CD4-positive, alpha-beta T cell treated with Interleukin-6 at 100 ng/mL for 8 hours (primary cell): ENCODE results near the gene PPP1CB.
"Not testable (repeated sequence)": the region's sequence is repeated elsewhere in the genome, so short reads cannot be mapped to it uniquely, and the experiment has no call there.

Experiments used
- DNase-seq: peaks from one replicate; pipeline ENCODE4 v3.0.0-alpha.2; 2020; ENCODE audit warnings: mixed read lengths, low spot score

Gene PPP1CB

GRCh38 chr2:28780496-28780895 lies 28.9 kb downstream of the PPP1CB start:
- no peak for DNase-seq

- DNase-seq = no peak
These were observed 30.8 kb downstream of the PPP1CB start for GRCh38 chr2:28782423-28782822.

GRCh38 chr2:28784570-28784969 lies 32.9 kb downstream of the PPP1CB start:
- not testable (repeated sequence) for DNase-seq

- no peak for DNase-seq
These were observed 45.0 kb downstream of the PPP1CB start for GRCh38 chr2:28796620-28797019.

GRCh38 chr2:28801726-28802125 lies 50.1 kb downstream of the PPP1CB start:
- DNase-seq = no peak

- DNase-seq = no peak
These were observed 51.4 kb downstream of the PPP1CB start for GRCh38 chr2:28802975-28803429.

- DNase-seq = no peak
These were observed 58.3 kb downstream of the PPP1CB start for GRCh38 chr2:28809927-28810326.

- peak; percentile 73 for DNase-seq
These were observed 59.0 kb downstream of the PPP1CB start, which contains the start of gene SPDYA for GRCh38 chr2:28810384-28811285. TSS of gene SPDYA (plus strand) at chr2:28810834. CDS start at chr2:28816015, 5,181 bp downstream.

- DNase-seq = no peak
These were observed 66.4 kb downstream of the PPP1CB start for GRCh38 chr2:28818053-28818452.

GRCh38 chr2:28821295-28821958 lies 69.8 kb downstream of the PPP1CB start:
- peak; percentile 64 for DNase-seq

GRCh38 chr2:28822036-28822435 lies 70.4 kb downstream of the PPP1CB start:
- DNase-seq = no peak

- no peak for DNase-seq
These were observed 72.6 kb downstream of the PPP1CB start for GRCh38 chr2:28824207-28824606.

- no peak for DNase-seq
These were observed 73.2 kb downstream of the PPP1CB start for GRCh38 chr2:28824870-28825269.

GRCh38 chr2:28828382-28828781 lies 76.8 kb downstream of the PPP1CB start:
- DNase-seq = no peak

GRCh38 chr2:28833740-28834470 lies 82.3 kb downstream of the PPP1CB start:
- DNase-seq = no peak

- no peak for DNase-seq
These were observed 84.2 kb downstream of the PPP1CB start for GRCh38 chr2:28835781-28836180.

GRCh38 chr2:28838971-28839370 lies 87.3 kb downstream of the PPP1CB start:
- no peak for DNase-seq

GRCh38 chr2:28842042-28842441 lies 90.4 kb downstream of the PPP1CB start:
- DNase-seq = no peak
